GM19099 (cell line): ENCODE measurements around the gene FXYD6.
A peak's percentile ranks its signal among the peaks of the same experiment; 100 is the strongest.

Experiments
- POLR2A ChIP-seq: IDR thresholded peaks from 3 replicates; pipeline ENCODE4 v1.6.1; 2011; ENCODE audit warnings: low read depth; ENCODE audit not compliant: insufficient read length; ENCODE audit errors: extremely low read depth

FXYD6 gene

DNA sequence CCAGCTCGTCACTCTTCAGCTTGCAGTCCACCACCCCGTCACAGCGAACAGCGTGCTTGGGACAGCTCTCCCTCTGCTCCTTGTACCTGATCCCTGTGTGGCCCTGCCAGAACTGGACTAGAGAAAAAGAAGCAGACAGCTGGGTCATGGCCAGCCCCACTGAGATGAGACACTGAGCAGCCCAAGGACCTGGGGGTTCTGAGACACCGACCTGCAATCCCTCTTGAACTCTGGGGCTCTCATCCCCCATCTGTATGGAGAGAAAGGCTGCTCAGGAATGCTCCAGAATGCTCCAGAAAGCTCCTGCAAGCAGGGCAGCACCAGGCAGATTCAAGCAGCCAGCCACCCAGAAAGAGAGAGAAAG lies 37.9 kb upstream of the FXYD6 start:
- no peak for TF ChIP-seq POLR2A

DNA sequence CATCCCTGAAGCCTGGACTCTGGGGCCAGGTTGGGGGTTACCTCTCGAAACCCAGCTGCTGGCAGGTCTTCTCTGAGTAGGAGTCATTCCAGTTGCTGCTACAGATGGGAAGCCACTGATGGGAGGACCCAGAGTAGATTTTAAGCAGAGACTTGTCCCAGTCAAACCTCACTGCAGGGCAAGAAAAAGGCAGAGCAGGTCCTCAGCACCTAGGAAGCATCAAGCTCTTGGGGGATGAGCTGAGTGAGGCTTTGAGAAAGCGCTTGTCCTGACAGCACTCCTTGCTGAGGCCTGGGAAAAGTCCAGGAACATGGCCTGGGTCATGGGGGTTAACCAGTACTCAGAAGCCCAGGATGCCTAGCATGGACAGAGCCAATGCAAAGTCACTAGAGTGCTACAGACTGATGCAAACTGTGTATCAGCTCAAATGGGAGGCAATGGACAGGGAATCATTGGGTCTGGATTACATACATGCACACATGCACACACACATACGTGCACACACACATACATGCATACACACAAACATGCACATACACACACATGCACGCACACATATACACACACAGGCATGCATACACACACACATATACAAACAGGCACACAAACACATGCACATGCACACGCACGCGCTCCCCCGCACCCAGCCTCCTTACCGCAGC lies 37.4 kb upstream of the FXYD6 start:
- TF ChIP-seq POLR2A, result no peak

DNA sequence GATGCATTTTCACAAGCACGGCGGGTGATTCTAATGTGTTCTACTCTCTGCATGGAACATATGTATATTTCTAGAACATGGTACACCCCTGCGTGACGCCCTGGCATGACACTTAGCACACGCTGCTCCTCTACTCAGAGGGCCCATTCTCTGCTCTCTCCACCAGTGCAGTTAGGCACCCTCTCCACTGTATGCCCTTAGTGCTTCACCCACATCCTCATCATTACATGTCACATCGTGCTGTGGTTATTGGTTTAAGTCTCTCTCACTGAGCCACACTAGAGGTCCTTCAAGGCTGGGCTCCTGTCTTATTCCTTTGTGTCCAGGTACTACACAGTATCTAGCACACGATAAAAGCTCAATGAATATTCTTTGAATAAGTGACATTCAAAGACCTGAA lies 36.0 kb upstream of the FXYD6 start:
- no peak for TF ChIP-seq POLR2A

DNA sequence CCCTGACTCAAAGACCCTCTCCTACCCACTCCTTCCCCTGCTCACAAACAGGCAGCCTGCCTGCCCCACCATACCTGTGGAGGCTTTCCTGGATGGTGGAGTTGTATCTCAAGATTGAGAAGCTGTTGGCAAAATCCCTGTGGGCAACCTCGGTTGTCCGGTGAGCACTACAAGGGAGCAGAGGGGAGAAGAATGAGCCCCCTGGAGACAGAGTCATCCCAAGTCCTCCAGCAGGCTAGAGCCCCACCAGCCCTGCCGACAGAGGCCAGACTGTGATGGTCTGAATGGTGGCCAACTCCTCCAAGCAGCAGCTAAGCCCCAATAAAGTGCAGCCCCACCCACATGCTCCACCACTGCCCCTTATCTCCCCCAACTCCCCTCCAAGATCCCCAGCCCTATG lies 35.2 kb upstream of the FXYD6 start:
- TF ChIP-seq POLR2A, result no peak

DNA sequence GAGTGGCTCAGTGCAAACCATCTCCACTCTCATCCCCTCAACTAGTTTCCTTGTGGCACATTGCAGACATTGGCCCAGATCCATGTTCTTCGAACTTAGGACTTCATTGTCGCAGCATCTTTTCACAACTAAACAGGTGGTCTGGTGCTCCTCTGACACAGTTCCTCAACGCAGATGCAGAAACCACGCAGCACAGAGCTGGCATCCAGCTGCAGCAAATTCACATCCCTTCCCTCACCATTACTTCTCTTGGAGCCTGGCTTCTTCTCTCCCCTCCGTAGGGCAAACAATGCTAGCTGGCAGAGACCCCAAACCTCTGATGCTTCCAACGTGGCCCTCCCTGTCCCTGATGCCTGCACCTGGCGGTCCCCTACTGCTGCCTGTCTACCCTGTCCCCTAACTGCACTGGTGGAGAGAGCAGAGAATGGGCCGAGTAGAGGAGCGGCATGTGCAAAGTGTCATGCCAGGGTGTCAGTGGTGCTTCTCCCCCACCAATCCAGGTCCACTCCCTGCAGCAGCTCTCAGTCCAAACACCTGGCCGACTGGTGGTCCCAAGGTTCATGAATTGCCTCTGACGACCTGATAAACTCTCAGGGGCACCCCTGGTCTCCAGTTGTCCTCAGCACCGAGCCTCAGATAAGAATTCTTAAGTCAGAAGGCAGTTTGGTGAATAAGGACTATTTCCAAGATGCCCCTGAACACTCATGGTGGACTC lies 34.6 kb upstream of the FXYD6 start:
- no peak for TF ChIP-seq POLR2A

DNA sequence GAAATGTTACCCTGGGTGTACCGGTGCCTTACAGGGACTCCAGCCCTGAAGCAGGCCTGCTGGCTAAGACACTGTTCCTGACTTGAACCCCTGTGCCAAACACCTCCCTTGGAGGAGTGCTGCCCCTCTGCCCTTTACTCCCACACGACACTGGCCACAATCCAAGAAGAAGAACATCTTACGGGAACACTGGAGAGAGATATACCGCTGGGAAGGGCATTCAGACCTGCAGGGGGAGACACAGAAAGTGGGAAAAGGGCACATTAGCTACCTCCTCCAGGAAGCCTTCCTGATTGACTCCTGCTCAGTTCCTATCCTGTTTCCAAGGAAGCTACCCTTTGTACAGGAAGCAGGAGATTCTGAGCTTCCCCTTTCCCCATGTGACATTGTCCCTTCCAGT lies 34.1 kb upstream of the FXYD6 start:
- TF ChIP-seq POLR2A, result no peak

DNA sequence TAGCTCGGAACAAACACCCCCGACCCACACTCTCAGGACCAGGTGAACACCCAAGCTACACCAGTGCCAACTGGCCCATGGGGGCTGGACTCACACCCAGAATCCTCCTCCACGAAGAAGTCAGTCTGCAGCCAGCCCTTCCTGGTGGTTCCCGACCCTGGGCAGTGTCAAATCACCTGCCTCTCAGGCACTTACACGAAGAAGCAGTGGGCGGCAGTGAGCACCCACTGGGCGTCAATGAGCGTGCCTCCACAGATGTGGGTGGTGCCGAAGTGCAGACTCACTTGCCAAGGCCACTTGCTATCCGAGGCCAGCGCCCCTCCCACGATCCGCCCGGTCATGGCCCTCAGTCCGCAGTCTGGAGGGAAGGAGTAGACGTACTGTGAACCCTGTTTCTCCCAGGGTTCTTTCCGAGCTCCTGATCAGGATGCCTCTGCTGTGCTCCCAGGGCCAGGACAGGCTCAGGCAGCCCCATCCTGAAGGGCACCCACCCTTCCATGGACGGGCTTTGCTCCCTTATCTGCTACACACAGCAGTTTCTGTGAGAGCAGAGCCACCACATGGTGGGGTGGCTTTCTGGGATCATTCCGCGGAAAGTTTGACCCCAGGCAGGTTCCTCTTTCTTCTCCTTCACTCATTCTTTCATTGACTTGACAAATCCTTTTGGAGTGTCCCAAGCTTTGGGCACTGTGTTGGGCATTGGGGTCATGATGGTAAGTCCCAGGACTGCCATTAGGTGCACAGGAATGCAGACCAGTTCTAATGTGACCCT lies 33.3 kb upstream of the FXYD6 start:
- no peak for TF ChIP-seq POLR2A

DNA sequence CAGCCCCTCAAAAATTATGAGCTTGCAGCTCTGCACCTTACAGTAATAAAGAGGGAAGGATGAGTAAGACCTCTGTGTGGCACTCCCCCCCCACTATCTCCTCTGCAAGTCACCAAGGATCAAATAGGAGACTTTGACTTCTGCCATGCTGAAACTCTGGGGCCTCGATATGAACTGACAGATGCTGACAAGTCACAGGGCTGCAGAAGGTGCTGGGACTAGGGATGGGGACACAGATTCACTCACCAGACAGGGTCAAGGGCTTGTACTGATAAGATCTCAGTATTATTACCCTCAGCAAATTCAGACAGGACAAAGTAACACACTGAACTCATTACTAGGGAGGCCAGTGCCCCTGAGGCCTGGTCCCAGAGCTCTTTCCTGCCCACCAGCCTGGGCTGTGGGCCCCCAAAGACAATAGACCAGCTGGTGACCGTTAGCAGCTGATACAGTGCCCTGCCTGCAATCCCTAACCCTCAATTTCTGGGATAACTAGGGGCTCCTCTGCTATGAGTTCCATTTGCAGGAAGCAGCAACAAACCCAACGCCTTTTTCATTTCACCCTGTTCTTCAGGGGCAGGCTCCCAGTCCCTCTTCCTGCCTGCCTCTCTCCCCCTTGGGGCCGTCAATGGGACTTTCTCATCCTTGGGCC lies 32.6 kb upstream of the FXYD6 start:
- no peak for TF ChIP-seq POLR2A

DNA sequence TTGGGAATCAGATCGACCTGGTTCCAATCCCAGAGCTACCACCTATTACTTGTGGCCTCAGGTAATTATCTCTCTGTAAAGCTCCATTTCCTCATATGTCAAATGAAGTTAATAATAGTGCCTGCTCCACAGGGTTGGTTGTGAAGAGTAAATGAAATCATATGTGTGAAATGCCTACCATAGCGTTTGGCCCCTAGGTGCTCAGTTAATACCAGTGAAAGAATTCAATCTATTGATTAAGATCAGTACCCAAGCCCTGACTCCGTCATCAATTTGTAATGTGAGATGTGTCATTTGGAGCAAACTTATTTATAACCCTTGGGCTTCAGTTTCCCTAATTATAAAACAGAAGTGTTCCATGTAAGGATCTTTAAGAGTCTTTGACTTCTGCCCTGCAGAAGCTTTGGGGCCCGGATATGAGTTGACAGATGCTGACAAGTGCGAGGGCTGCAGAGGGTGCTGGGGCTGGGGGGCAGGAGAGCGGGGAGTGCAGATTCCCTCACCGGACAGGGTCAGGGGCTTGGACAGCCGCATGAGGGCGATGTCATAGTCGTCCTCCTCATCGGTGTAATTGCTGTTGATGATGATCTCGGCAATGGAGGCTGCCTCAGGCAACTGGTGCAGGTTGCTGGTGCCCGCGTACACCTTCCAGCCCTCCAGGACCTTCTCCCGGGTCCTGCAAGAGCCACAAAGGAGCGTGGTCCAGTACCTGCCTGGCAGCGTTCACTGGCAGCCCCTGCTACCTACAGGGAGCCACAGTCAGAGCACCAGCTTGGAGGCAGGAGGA lies 31.8 kb upstream of the FXYD6 start:
- TF ChIP-seq POLR2A, result no peak

DNA sequence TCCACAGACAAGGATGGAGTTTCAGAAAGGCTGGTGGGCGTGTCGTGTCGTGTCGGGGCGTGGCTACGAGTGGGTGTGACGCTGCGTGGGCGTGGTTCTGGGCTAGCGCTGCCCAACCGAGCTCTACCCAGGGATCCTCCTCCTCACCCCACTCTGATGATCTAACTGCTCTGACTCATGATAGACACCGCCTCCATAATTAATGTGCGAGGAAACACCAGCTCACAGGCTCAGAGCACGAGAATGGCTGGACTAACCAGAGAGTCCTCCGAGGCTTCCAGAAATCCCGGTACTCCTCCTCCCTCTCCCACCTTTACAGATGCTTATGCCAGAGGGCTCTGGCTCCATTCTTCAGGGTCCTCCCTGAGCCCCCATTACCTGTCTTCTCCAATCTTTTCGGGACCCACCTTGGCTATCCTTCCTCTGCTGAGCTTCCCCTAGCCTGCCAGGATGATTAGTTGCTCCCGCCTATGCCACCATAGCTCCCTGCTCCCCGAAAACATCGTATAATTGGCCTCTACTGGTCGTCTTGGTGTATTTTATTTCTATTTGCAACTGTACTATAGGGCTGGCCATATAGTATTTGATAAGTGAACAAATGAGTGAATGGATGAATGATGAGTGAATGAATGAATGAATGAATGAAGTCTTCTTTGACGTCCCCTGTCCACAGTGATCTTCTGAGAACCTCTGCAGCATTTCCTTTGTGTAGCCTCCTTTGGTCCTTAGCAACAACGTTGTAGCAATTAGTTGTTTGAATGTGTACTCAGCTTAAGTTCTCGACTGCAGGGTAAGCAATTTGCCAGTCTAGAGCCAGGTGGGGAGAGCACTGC lies 31.0 kb upstream of the FXYD6 start:
- TF ChIP-seq POLR2A, result peak; percentile 40

DNA sequence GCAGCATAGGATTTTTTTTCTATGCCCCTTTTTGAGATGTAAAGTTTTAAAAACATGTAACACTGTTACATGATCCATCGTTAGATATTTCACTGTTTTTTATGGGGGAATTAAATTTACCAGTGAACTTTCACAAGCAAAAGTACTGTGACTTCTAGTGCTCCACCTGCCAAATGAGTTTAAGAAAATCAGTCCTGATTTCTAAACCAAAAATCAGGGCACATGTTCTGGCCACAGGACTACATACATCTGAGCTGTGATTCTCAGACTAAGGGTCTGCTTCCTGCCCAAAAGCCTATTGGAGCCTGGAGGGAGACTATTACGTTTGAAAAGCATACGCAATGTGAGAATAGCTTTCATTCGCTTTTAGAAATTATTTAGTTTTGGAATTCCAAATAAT lies 30.3 kb upstream of the FXYD6 start:
- TF ChIP-seq POLR2A, result no peak

DNA sequence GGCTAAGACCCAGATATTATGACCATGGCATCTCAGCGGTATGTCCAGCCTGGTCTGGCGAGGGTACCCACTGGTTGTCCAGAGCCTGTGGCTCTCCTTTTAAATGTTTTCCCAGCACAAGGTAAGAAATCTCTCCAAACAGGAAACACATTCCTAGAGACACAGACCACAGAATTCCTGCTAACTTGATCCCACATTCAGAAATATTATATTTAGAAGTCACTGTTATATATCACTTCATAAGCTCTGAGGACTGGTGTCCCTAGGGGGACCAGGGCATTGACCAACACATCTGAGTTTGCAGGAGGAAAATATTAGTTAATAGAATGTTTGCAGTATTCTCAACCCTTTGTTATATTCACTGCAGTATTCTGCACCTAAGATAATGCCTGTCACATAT lies 29.7 kb upstream of the FXYD6 start:
- TF ChIP-seq POLR2A, result no peak

DNA sequence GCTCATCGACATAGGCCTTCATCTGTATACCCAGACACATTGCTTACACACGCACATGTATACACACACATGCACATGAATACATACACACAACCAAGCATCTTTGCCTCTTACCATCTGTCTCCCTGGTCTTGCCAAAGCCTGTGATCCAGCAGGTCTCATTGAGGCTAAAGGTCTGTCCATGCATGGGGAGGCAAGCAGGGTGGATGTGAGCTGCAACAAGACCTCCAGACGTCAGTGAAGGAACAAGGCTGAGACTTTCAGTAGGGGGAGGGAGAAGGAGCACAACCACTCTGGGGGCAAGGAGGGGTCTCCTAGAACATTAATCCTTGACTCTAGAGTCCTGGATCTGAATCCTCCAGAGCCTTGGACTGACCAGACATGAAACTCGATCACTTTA lies 29.1 kb upstream of the FXYD6 start:
- no peak for TF ChIP-seq POLR2A
